Activated CD8-positive, alpha-beta memory T cell treated with anti-CD3 and anti-CD28 coated beads for 1 hour (primary cell): ENCODE data around the gene WDR77.

Experiments
- DNase-seq, 2 donors: peaks; one replicate each; pipeline ENCODE4 v3.0.0-alpha.2; 2020; ENCODE audit warnings: low read depth in 1 of 2; ENCODE audit errors: extremely low read depth in 1 of 2

WDR77 gene

GRCh38 chr1:111441573-111442192 is 7.4 kb downstream of the WDR77 start:
- DNase-seq: peak; percentile 40 to 46

- no peak for DNase-seq
Measured at GRCh38 chr1:111439461-111440351, 9.3 kb downstream of the WDR77 start.

GRCh38 chr1:111436726-111437125 is 12.3 kb downstream of the WDR77 start:
- DNase-seq: no peak

- DNase-seq: no peak
Measured at GRCh38 chr1:111424281-111424680, 24.8 kb downstream of the WDR77 start.

GRCh38 chr1:111422546-111423391 is 26.3 kb downstream of the WDR77 start:
- DNase-seq: no peak

GRCh38 chr1:111420377-111420776 is 28.7 kb downstream of the WDR77 start:
- no peak for DNase-seq

GRCh38 chr1:111419037-111419436 is 30.0 kb downstream of the WDR77 start:
- DNase-seq: no peak

- DNase-seq: no peak
Measured at GRCh38 chr1:111417755-111418154, 31.3 kb downstream of the WDR77 start.

- DNase-seq: no peak
Measured at GRCh38 chr1:111415461-111415860, 33.6 kb downstream of the WDR77 start.

- DNase-seq: no peak
Measured at GRCh38 chr1:111414756-111415155, 34.3 kb downstream of the WDR77 start.

- DNase-seq: no peak
Measured at GRCh38 chr1:111412839-111413238, 36.2 kb downstream of the WDR77 start.

GRCh38 chr1:111407301-111407700 is 41.8 kb downstream of the WDR77 start:
- no peak for DNase-seq

GRCh38 chr1:111406321-111406768 is 42.7 kb downstream of the WDR77 start:
- DNase-seq: peak; percentile 5 to 6

- DNase-seq: no peak
Measured at GRCh38 chr1:111404588-111404987, 44.5 kb downstream of the WDR77 start.

- no peak for DNase-seq
Measured at GRCh38 chr1:111402083-111402482, 47.0 kb downstream of the WDR77 start.

- peak in 1 of 2 donors; percentile 21 for DNase-seq
Measured at GRCh38 chr1:111399792-111400610, 49.1 kb downstream of the WDR77 start.

- DNase-seq: no peak
Measured at GRCh38 chr1:111392460-111392945, 56.6 kb downstream of the WDR77 start.

GRCh38 chr1:111392042-111392441 is 57.0 kb downstream of the WDR77 start:
- DNase-seq: no peak
